ENCODE results near the gene INPP4B.

INPP4B gene

GRCh38 chr4:142141224-142141623 is 704.9 kb downstream of the INPP4B start:
- H3K27me3 Mint-ChIP-seq, result no peaks in the 10 kb centered on the region
- DNase-seq, result no peak
- H3K9me3 Mint-ChIP-seq, result no peaks in the 10 kb centered on the region
- no peak overlapping the region for H3K27ac Mint-ChIP-seq
- no peak overlapping the region for H3K4me3 Mint-ChIP-seq
- peaks cover 73% of the 10 kb centered on the region for H3K36me3 Mint-ChIP-seq (ENCODE audit: low read depth)
- peaks cover 29% of the 10 kb centered on the region for H3K4me1 Mint-ChIP-seq (ENCODE audit: low read depth)

GRCh38 chr4:142130666-142131065 is 715.4 kb downstream of the INPP4B start:
- Mint-ChIP-seq H3K4me3 (no peak overlapping the region), H3K4me1 (ENCODE audit: low read depth) (peaks cover 34% of the 10 kb centered on the region), H3K36me3 (ENCODE audit: low read depth) (peaks cover 37% of the 10 kb centered on the region), H3K27me3 (no peaks in the 10 kb centered on the region), H3K9me3 (no peaks in the 10 kb centered on the region), H3K27ac (peak overlapping the region; percentile 71)
- no peak for DNase-seq

GRCh38 chr4:142129931-142130330 is 716.2 kb downstream of the INPP4B start:
- Mint-ChIP-seq H3K4me3 (no peak overlapping the region), H3K27ac (peak overlapping the region; percentile 71), H3K36me3 (ENCODE audit: low read depth) (peaks cover 37% of the 10 kb centered on the region)

GRCh38 chr4:142129473-142129872 is 716.6 kb downstream of the INPP4B start:
- DNase-seq, result no peak
- H3K4me1 Mint-ChIP-seq (ENCODE audit: low read depth), result peaks cover 34% of the 10 kb centered on the region
- no peaks in the 10 kb centered on the region for H3K9me3 Mint-ChIP-seq
- H3K27ac Mint-ChIP-seq, result peak overlapping the region; percentile 71
- H3K4me3 Mint-ChIP-seq, result no peak overlapping the region
- no peaks in the 10 kb centered on the region for H3K27me3 Mint-ChIP-seq
- peaks cover 39% of the 10 kb centered on the region for H3K36me3 Mint-ChIP-seq (ENCODE audit: low read depth)

More at GRCh38 chr4:142129931-142130330, 716.2 kb downstream of the INPP4B start:
- Mint-ChIP-seq H3K4me1 (ENCODE audit: low read depth) (peaks cover 34% of the 10 kb centered on the region), H3K9me3 (no peaks in the 10 kb centered on the region), H3K27me3 (no peaks in the 10 kb centered on the region)
- no peak for DNase-seq

- no peak overlapping the region for H3K4me3 Mint-ChIP-seq
- H3K9me3 Mint-ChIP-seq, result no peaks in the 10 kb centered on the region
- peaks cover 34% of the 10 kb centered on the region for H3K4me1 Mint-ChIP-seq (ENCODE audit: low read depth)
- H3K36me3 Mint-ChIP-seq (ENCODE audit: low read depth), result peaks cover 49% of the 10 kb centered on the region
- no peaks in the 10 kb centered on the region for H3K27me3 Mint-ChIP-seq
- peak overlapping the region; percentile 76 for H3K27ac Mint-ChIP-seq
- no peak for DNase-seq
These were observed 717.6 kb downstream of the INPP4B start for GRCh38 chr4:142128529-142128928.

GRCh38 chr4:142126890-142127497 is 719.1 kb downstream of the INPP4B start:
- no peak overlapping the region for H3K27ac Mint-ChIP-seq
- H3K36me3 Mint-ChIP-seq (ENCODE audit: low read depth), result peaks cover 62% of the 10 kb centered on the region
- H3K27me3 Mint-ChIP-seq, result no peaks in the 10 kb centered on the region
- H3K4me3 Mint-ChIP-seq, result no peak overlapping the region
- peaks cover 34% of the 10 kb centered on the region for H3K4me1 Mint-ChIP-seq (ENCODE audit: low read depth)
- no peaks in the 10 kb centered on the region for H3K9me3 Mint-ChIP-seq
- no peak for DNase-seq

- no peaks in the 10 kb centered on the region for H3K27me3 Mint-ChIP-seq
- no peak overlapping the region for H3K4me3 Mint-ChIP-seq
- H3K9me3 Mint-ChIP-seq, result no peaks in the 10 kb centered on the region
- H3K4me1 Mint-ChIP-seq (ENCODE audit: low read depth), result peaks cover 29% of the 10 kb centered on the region
- peaks cover 73% of the 10 kb centered on the region for H3K36me3 Mint-ChIP-seq (ENCODE audit: low read depth)
- H3K27ac Mint-ChIP-seq, result peak overlapping the region; percentile 37
- no peak for DNase-seq
These were observed 721.2 kb downstream of the INPP4B start for GRCh38 chr4:142124874-142125273.

GRCh38 chr4:142121448-142122350 is 724.4 kb downstream of the INPP4B start:
- no peaks in the 10 kb centered on the region for H3K27me3 Mint-ChIP-seq
- H3K27ac Mint-ChIP-seq, result no peak overlapping the region
- H3K9me3 Mint-ChIP-seq, result no peaks in the 10 kb centered on the region
- H3K4me3 Mint-ChIP-seq, result no peak overlapping the region
- H3K4me1 Mint-ChIP-seq (ENCODE audit: low read depth), result peaks cover 18% of the 10 kb centered on the region
- peaks cover 86% of the 10 kb centered on the region for H3K36me3 Mint-ChIP-seq (ENCODE audit: low read depth)
- no peak for DNase-seq

- no peaks in the 10 kb centered on the region for H3K9me3 Mint-ChIP-seq
- H3K4me3 Mint-ChIP-seq, result no peak overlapping the region
- no peak for DNase-seq
- H3K36me3 Mint-ChIP-seq (ENCODE audit: low read depth), result peaks cover 94% of the 10 kb centered on the region
- H3K27me3 Mint-ChIP-seq, result no peaks in the 10 kb centered on the region
- peaks cover 25% of the 10 kb centered on the region for H3K4me1 Mint-ChIP-seq (ENCODE audit: low read depth)
- H3K27ac Mint-ChIP-seq, result peak overlapping the region; percentile 13
These were observed 725.2 kb downstream of the INPP4B start for GRCh38 chr4:142120921-142121320.

GRCh38 chr4:142112451-142112850 is 733.6 kb downstream of the INPP4B start:
- no peak overlapping the region for H3K4me3 Mint-ChIP-seq
- H3K36me3 Mint-ChIP-seq (ENCODE audit: low read depth), result peaks cover 96% of the 10 kb centered on the region
- H3K27ac Mint-ChIP-seq, result no peak overlapping the region
- DNase-seq, result no peak
- H3K4me1 Mint-ChIP-seq (ENCODE audit: low read depth), result peaks cover 11% of the 10 kb centered on the region
- no peaks in the 10 kb centered on the region for H3K27me3 Mint-ChIP-seq
- H3K9me3 Mint-ChIP-seq, result no peaks in the 10 kb centered on the region

- Mint-ChIP-seq H3K36me3 (ENCODE audit: low read depth) (peaks cover 92% of the 10 kb centered on the region), H3K9me3 (no peaks in the 10 kb centered on the region), H3K4me3 (no peak overlapping the region), H3K27ac (no peak overlapping the region), H3K4me1 (ENCODE audit: low read depth) (no peaks in the 10 kb centered on the region), H3K27me3 (no peaks in the 10 kb centered on the region)
- no peak for DNase-seq
These were observed 736.0 kb downstream of the INPP4B start for GRCh38 chr4:142110136-142110535.

GRCh38 chr4:142104041-142104440 is 742.1 kb downstream of the INPP4B start:
- Mint-ChIP-seq H3K4me1 (ENCODE audit: low read depth) (peaks cover 2% of the 10 kb centered on the region), H3K9me3 (no peaks in the 10 kb centered on the region), H3K27me3 (no peaks in the 10 kb centered on the region), H3K36me3 (ENCODE audit: low read depth) (peaks cover 88% of the 10 kb centered on the region), H3K4me3 (no peak overlapping the region), H3K27ac (no peak overlapping the region)
- DNase-seq, result no peak

GRCh38 chr4:142101401-142101800 is 744.7 kb downstream of the INPP4B start:
- no peak for DNase-seq
- Mint-ChIP-seq H3K9me3 (no peaks in the 10 kb centered on the region), H3K27me3 (no peaks in the 10 kb centered on the region), H3K36me3 (ENCODE audit: low read depth) (peaks cover 88% of the 10 kb centered on the region), H3K4me1 (ENCODE audit: low read depth) (peaks cover 5% of the 10 kb centered on the region), H3K27ac (no peak overlapping the region), H3K4me3 (no peak overlapping the region)

- H3K36me3 Mint-ChIP-seq (ENCODE audit: low read depth), result peaks cover 88% of the 10 kb centered on the region
- H3K27me3 Mint-ChIP-seq, result no peaks in the 10 kb centered on the region
- H3K9me3 Mint-ChIP-seq, result no peaks in the 10 kb centered on the region
- no peak overlapping the region for H3K4me3 Mint-ChIP-seq
- no peak for DNase-seq
- peak overlapping the region; percentile 27 for H3K27ac Mint-ChIP-seq
- H3K4me1 Mint-ChIP-seq (ENCODE audit: low read depth), result peaks cover 5% of the 10 kb centered on the region
These were observed 745.2 kb downstream of the INPP4B start for GRCh38 chr4:142100941-142101340.

GRCh38 chr4:142098900-142099545 is 747.1 kb downstream of the INPP4B start:
- H3K27ac Mint-ChIP-seq, result no peak overlapping the region

More at GRCh38 chr4:142098900-142099545, 747.1 kb downstream of the INPP4B start:
- Mint-ChIP-seq H3K4me1 (ENCODE audit: low read depth) (peaks cover 5% of the 10 kb centered on the region), H3K36me3 (ENCODE audit: low read depth) (peaks cover 89% of the 10 kb centered on the region), H3K4me3 (no peak overlapping the region), H3K9me3 (no peaks in the 10 kb centered on the region), H3K27me3 (no peaks in the 10 kb centered on the region)
- DNase-seq, result no peak

Data from activated T-cell treated with anti-CD3 and anti-CD28 coated beads, Interleukin-2, amount 50 U/mL, for 24 hours (primary cell).